Erythroblast (primary cell): ENCODE data around the gene STYXL1.

Source experiments
- GATA1 ChIP-seq: IDR thresholded peaks from 2 replicates; pipeline ENCODE4 v1.6.1; 2011; ENCODE audit warnings: low read depth, mild to moderate bottlenecking, control low read depth, low read length, moderate library complexity
- POLR2A ChIP-seq: IDR thresholded peaks from 2 replicates; pipeline ENCODE4 v1.6.1; 2011; ENCODE audit warnings: mild to moderate bottlenecking, low read length

- no peak for TF ChIP-seq POLR2A
- TF ChIP-seq GATA1 = no peak
Observed at GRCh38 chr7:75961218-75961617, 86.6 kb downstream of the STYXL1 start.
